HepG2 (cell line): ENCODE data around the gene CCDC57. TPM values are rescaled to one million over a fixed set of nuclear protein-coding genes. Genes with fewer than 3 reads are reported as not detected.

Experiments
- ATAC-seq: fragments of 200-7000 bp; cut with Tn5 transposase; 3 replicates; pipeline ENCODE4 v1.9.1; 2020; ENCODE audit warnings: mild to moderate bottlenecking, moderate library complexity
- BruUV-seq: library from RNA; stranded (reverse); fragments of 400-500 nt; replicated peaks from 2 replicates; lab custom pipeline; 2021; lab: Mats Ljungman, UMichigan
- CTCF ChIA-PET: fragments of 300-600 bp; formaldehyde crosslinking; extraction: SDS; loops from one replicate; lab custom pipeline; 2021; ENCODE audit warnings: low total read pairs, inconsistent platforms, low intra/inter-chr PET ratio; lab: Yijun Ruan, JAX
- POLR2A ChIA-PET: fragments of 350-600 bp; sonication (Branson Sonifier 250); formaldehyde crosslinking; loops from one replicate; lab custom pipeline; 2020; ENCODE audit warnings: antibody characterized with exemption, inconsistent platforms; lab: Yijun Ruan, JAX
- DNase-seq: peaks from one replicate; pipeline ENCODE4 v3.0.0-alpha.2; 2015; ENCODE audit warnings: low spot score
- FAIRE-seq: peaks from 3 replicates; lab custom pipeline; 2011; peaks lifted over from hg19 to GRCh38; lab: Jason Lieb, UNC
- H2AFZ ChIP-seq: one replicate; pipeline ENCODE4 v1.6.1; 2011; ENCODE audit warnings: low read length, inconsistent platforms
- H3K27ac ChIP-seq: fragments of 300-600 bp; 3 replicates; pipeline ENCODE4 v1.8.0; 2011; ENCODE audit warnings: mixed run types, mild to moderate bottlenecking, mixed read lengths, low read length, inconsistent platforms; ENCODE audit not compliant: insufficient read depth; ENCODE audit errors: extremely low read length
- H3K27me3 ChIP-seq, 2 experiments: fragments of 200-600 bp in 1 of 2; 2 replicates in 1 of 2; 3 replicates in 1 of 2; pipeline versions ENCODE4 v1.6.0 to v1.8.0; 2011; ENCODE audit warnings: low read length in 2 of 2, mild to moderate bottlenecking in 2 of 2, moderate library complexity in 2 of 2, inconsistent platforms in 1 of 2; ENCODE audit not compliant: insufficient read depth in 2 of 2, control insufficient read depth in 1 of 2
- H3K36me3 ChIP-seq, 2 experiments: fragments of 200-600 bp in 1 of 2; replicated peaks in 1 of 2; 2 replicates in 1 of 2; 3 replicates in 1 of 2; pipeline versions ENCODE4 v1.5.1 to v1.8.0; 2011; ENCODE audit warnings: low read length in 2 of 2, inconsistent platforms in 1 of 2; ENCODE audit not compliant: insufficient read depth in 2 of 2, control insufficient read depth in 1 of 2
- H3K4me1 ChIP-seq: 2 replicates; pipeline ENCODE4 v1.5.1; 2012; ENCODE audit warnings: low read length, inconsistent platforms; ENCODE audit not compliant: insufficient read depth
- H3K4me2 ChIP-seq: 2 replicates; pipeline ENCODE4 v1.6.0; 2011; ENCODE audit warnings: low read depth, low read length, inconsistent platforms
- H3K4me3 ChIP-seq, 3 experiments: fragments of 200-600 bp in 1 of 3; sonication (generic), shearing (Covaris generic) in 1 of 3; replicated peaks in 1 of 3; 2 replicates each; pipeline ENCODE4 v1.5.1; 2011 to 2016; ENCODE audit warnings: low read length in 3 of 3, inconsistent platforms in 2 of 3, low read depth in 2 of 3, mild to moderate bottlenecking in 2 of 3, control low read depth in 1 of 3, mixed read lengths in 1 of 3; ENCODE audit not compliant: insufficient read depth in 1 of 3
- H3K79me2 ChIP-seq: one replicate; pipeline ENCODE4 v1.6.1; 2011; ENCODE audit warnings: low read length, inconsistent platforms; ENCODE audit not compliant: insufficient read depth
- H3K9ac ChIP-seq: 2 replicates; pipeline ENCODE4 v1.6.0; 2011; ENCODE audit warnings: mild to moderate bottlenecking, low read depth, low read length, inconsistent platforms; ENCODE audit not compliant: insufficient read depth
- H3K9me3 ChIP-seq: 2 replicates; pipeline ENCODE4 v1.5.1; 2012; ENCODE audit warnings: mild to moderate bottlenecking, low read length
- H4K20me1 ChIP-seq: 2 replicates; pipeline ENCODE4 v1.6.0; 2011; ENCODE audit warnings: inconsistent platforms, mild to moderate bottlenecking, low read length, moderate library complexity; ENCODE audit not compliant: insufficient read depth
- ARHGAP35 ChIP-seq: sonication (generic); formaldehyde crosslinking; IDR thresholded peaks from 2 replicates; pipeline ENCODE4 v1.9.0; 2022; ENCODE audit warnings: mild to moderate bottlenecking, inconsistent platforms, moderate library complexity, missing genetic modification reagents, borderline replicate concordance
- ATF7 ChIP-seq, 2 experiments: fragments of 450-650 bp in 1 of 2; sonication (generic) in 1 of 2; formaldehyde crosslinking in 1 of 2; IDR thresholded peaks; 2 replicates each; pipeline versions ENCODE4 v1.4.0 to v1.6.1; 2016 to 2020; ENCODE audit warnings: antibody characterized with exemption in 1 of 2, mild to moderate bottlenecking in 1 of 2, missing genetic modification reagents in 1 of 2
- FLYWCH1 ChIP-seq: sonication (generic); formaldehyde crosslinking; IDR thresholded peaks from 2 replicates; pipeline ENCODE4 v1.8.1; 2023; ENCODE audit warnings: mild to moderate bottlenecking, missing genetic modification reagents
- HES4 ChIP-seq: sonication (generic); formaldehyde crosslinking; IDR thresholded peaks from 2 replicates; pipeline ENCODE4 v1.9.0; 2021; ENCODE audit warnings: mild to moderate bottlenecking, missing genetic modification reagents, borderline replicate concordance
- MAF1 ChIP-seq: sonication (generic); formaldehyde crosslinking; IDR thresholded peaks from 2 replicates; pipeline ENCODE4 v1.5.0; 2020; ENCODE audit warnings: missing genetic modification reagents, borderline replicate concordance
- MBD4 ChIP-seq: IDR thresholded peaks from 2 replicates; pipeline ENCODE4 v1.6.1; 2012; ENCODE audit warnings: low read length, inconsistent platforms, borderline replicate concordance
- NFKB2 ChIP-seq: sonication (generic); formaldehyde crosslinking; IDR thresholded peaks from 2 replicates; pipeline ENCODE4 v1.4.0; 2020; ENCODE audit warnings: missing genetic modification reagents, borderline replicate concordance
- SP140L ChIP-seq: sonication (generic); formaldehyde crosslinking; IDR thresholded peaks from 2 replicates; pipeline ENCODE4 v1.4.0; 2020; ENCODE audit warnings: missing genetic modification reagents, borderline replicate concordance
- TRIM24 ChIP-seq: sonication (generic); formaldehyde crosslinking; IDR thresholded peaks from 2 replicates; pipeline ENCODE4 v1.8.0; 2022; ENCODE audit warnings: mild to moderate bottlenecking, missing genetic modification reagents
- ZBTB7A ChIP-seq: sonication (generic); formaldehyde crosslinking; IDR thresholded peaks from 2 replicates; pipeline ENCODE4 v1.8.0; 2022; ENCODE audit warnings: mild to moderate bottlenecking, missing genetic modification reagents
- ZFP36L2 ChIP-seq: sonication (generic); formaldehyde crosslinking; IDR thresholded peaks from 2 replicates; pipeline ENCODE4 v1.4.0; 2020; ENCODE audit warnings: missing genetic modification reagents
- ZFP90 ChIP-seq: sonication (generic); formaldehyde crosslinking; IDR thresholded peaks from 2 replicates; pipeline ENCODE4 v1.8.0; 2022; ENCODE audit warnings: missing genetic modification reagents, mild to moderate bottlenecking, inconsistent platforms, borderline replicate concordance
- ZNF101 ChIP-seq: sonication (generic); formaldehyde crosslinking; IDR thresholded peaks from 2 replicates; pipeline ENCODE4 v1.4.0; 2020; ENCODE audit warnings: mild to moderate bottlenecking, low read depth, missing genetic modification reagents, borderline replicate concordance
- ZNF224 ChIP-seq: sonication (generic); formaldehyde crosslinking; IDR thresholded peaks from 2 replicates; pipeline ENCODE4 v1.5.0; 2020; ENCODE audit warnings: mild to moderate bottlenecking, missing genetic modification reagents
- ZNF33B ChIP-seq: sonication (generic); formaldehyde crosslinking; IDR thresholded peaks from 2 replicates; pipeline ENCODE4 v1.5.1; 2020; ENCODE audit warnings: mild to moderate bottlenecking, missing genetic modification reagents
- ZNF674 ChIP-seq: sonication (generic); formaldehyde crosslinking; IDR thresholded peaks from 2 replicates; pipeline ENCODE4 v1.5.0; 2020; ENCODE audit warnings: low read depth, mild to moderate bottlenecking, missing genetic modification reagents
- ZNF724P ChIP-seq: sonication (generic); formaldehyde crosslinking; IDR thresholded peaks from 2 replicates; pipeline ENCODE4 v1.8.0; 2022; ENCODE audit warnings: missing genetic modification reagents, borderline replicate concordance
- WGBS: methylation state at CpG from one replicate; pipeline ENCODE4 v1.1.6; 2017; ENCODE audit warnings: low lambda C conversion rate; 5-methylcytosine and 5-hydroxymethylcytosine counted together
- in situ Hi-C: cut with HindIII; loops from 2 replicates; pipeline ENCODE4 v1.10.0; 2017; ENCODE audit warnings: low pct_unique_long_range_greater_than_20kb; ENCODE audit not compliant: extremely low pct_ligation_motif_present
- intact Hi-C: fragments of 100-400 bp; cut with micrococcal nuclease; formaldehyde crosslinking; loops from one replicate; pipeline ENCODE4 v1.10.0; 2022; ENCODE audit not compliant: unreplicated experiment
- polyA plus RNA-seq, 8 experiments: library from polyadenylated mRNA; depleted of rRNA in 3 of 8; stranded (reverse) in 7 of 8; unstranded in 1 of 8; fragments of >200 nt; fragmentation: Illumina TruSeq in 4 of 8; extraction: Trizol in 4 of 8; gene quantifications; 2 replicates each; pipeline versions ENCODE4 v1.2.1 to v1.2.3, GENCODE V29; 2011 to 2016; ENCODE audit warnings: low read depth in 4 of 8, missing spikeins in 1 of 8, mixed read lengths in 1 of 8; ENCODE audit not compliant: insufficient read depth in 1 of 8
- total RNA-seq, 5 experiments: library from RNA; depleted of rRNA; stranded (reverse); fragments of >200 nt; fragmentation: Illumina TruSeq; extraction: Trizol; gene quantifications; 2 replicates each; pipeline ENCODE4 v1.2.3, GENCODE V29; 2016; ENCODE audit warnings: low read depth in 1 of 5
- TF ChIP-seq, protein P1 (sequence below): sonication (generic); formaldehyde crosslinking; IDR thresholded peaks from 2 replicates; pipeline ENCODE4 v1.8.1; 2022; ENCODE audit warnings: low read depth, mild to moderate bottlenecking, missing genetic modification reagents
- TF ChIP-seq, protein P2 (sequence below): sonication (generic); formaldehyde crosslinking; IDR thresholded peaks from 2 replicates; pipeline ENCODE4 v1.4.0; 2020; ENCODE audit warnings: missing genetic modification reagents; ENCODE audit errors: not compliant biosample characterization

CCDC57 gene
- total and polyA plus RNA-seq, 2 of the 13 experiments (the other 11 are each of a cell fraction or from before 2014, with no cell fraction given): 59.3 to 59.9 TPM

DNA sequence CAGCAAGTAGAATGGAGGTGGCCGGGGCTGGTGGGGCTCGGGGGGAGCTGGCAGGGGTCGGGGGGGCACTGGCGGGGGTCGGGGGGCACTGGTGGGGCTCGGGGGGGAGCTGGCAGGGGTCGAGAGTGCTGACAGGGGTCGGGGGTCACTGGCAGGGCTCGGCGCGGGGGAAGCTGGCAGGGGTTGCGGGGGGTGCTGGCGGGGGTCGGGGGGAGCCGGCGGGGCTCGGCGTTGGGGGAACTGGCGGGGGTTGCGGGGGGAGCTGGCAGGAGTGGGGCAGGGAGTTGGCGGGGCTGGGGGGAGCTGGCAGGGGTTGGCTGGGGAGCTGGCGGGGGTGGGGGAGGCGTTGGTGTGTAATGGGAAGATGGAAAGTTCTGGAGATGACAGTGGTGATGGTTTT is 25.1 kb downstream of the CCDC57 start:
- FAIRE-seq: no peak
- no peak overlapping the region for H3K4me3 ChIP-seq
- no peak overlapping the region for H2AFZ ChIP-seq
- in situ Hi-C loops: no loop called here
- ChIA-PET CTCF (no interaction called here), POLR2A (interaction anchor here (1.1 kb wide), 1 partner anchor 18 kb away, joined by 3 read pairs; no protein-coding TSS in a partner anchor)
- no peak for ATAC-seq
- peaks cover 8% of the 10 kb centered on the region for H3K4me1 ChIP-seq
- no peak overlapping the region for H3K4me2 ChIP-seq
- no peaks in the 10 kb centered on the region for H3K9me3 ChIP-seq
- TF ChIP-seq ZNF101 (CRISPR knock-in tag) (no peak), TRIM24 (CRISPR knock-in tag) (no peak), ZNF724P (CRISPR knock-in tag) (no peak), ATF7 (IDR thresholded peaks at IDR 0.05) (no peak), ATF7 (CRISPR knock-in tag; IDR thresholded peaks at IDR 0.05) (no peak), ZFP90 (CRISPR knock-in tag) (no peak), SP140L (CRISPR knock-in tag) (no peak), MAF1 (CRISPR knock-in tag) (no peak), NFKB2 (CRISPR knock-in tag) (no peak), ZBTB7A (CRISPR knock-in tag) (no peak), FLYWCH1 (CRISPR knock-in tag) (no peak), ZNF224 (CRISPR knock-in tag) (no peak), ZNF33B (CRISPR knock-in tag) (no peak), ZNF674 (CRISPR knock-in tag) (no peak), MBD4 (no peak), ARHGAP35 (CRISPR knock-in tag) (no peak), ZFP36L2 (no peak), HES4 (CRISPR knock-in tag) (no peak)
- TF ChIP-seq, protein P1, sequence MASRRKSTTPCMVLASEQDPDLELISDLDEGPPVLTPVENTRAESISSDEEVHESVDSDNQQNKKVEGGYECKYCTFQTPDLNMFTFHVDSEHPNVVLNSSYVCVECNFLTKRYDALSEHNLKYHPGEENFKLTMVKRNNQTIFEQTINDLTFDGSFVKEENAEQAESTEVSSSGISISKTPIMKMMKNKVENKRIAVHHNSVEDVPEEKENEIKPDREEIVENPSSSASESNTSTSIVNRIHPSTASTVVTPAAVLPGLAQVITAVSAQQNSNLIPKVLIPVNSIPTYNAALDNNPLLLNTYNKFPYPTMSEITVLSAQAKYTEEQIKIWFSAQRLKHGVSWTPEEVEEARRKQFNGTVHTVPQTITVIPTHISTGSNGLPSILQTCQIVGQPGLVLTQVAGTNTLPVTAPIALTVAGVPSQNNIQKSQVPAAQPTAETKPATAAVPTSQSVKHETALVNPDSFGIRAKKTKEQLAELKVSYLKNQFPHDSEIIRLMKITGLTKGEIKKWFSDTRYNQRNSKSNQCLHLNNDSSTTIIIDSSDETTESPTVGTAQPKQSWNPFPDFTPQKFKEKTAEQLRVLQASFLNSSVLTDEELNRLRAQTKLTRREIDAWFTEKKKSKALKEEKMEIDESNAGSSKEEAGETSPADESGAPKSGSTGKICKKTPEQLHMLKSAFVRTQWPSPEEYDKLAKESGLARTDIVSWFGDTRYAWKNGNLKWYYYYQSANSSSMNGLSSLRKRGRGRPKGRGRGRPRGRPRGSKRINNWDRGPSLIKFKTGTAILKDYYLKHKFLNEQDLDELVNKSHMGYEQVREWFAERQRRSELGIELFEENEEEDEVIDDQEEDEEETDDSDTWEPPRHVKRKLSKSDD (CRISPR knock-in tag): no peak
- TF ChIP-seq, protein P2, sequence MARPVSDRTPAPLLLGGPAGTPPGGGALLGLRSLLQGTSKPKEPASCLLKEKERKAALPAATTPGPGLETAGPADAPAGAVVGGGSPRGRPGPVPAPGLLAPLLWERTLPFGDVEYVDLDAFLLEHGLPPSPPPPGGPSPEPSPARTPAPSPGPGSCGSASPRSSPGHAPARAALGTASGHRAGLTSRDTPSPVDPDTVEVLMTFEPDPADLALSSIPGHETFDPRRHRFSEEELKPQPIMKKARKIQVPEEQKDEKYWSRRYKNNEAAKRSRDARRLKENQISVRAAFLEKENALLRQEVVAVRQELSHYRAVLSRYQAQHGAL (CRISPR knock-in tag): no peak
- TF ChIP-seq, all 625 proteins: peak for 0
- WGBS: 99% methylated on average over 23 of the region's 23 CpGs
- H4K20me1 ChIP-seq: no peaks in the 10 kb centered on the region
- no peak for DNase-seq
- H3K36me3 ChIP-seq: peaks cover 7 to 25% of the 10 kb centered on the region in 2 experiments
- intact Hi-C loops: no loop called here
- BruUV-seq: no TSS peak
- H3K27ac ChIP-seq: no peak overlapping the region
- no peak overlapping the region for H3K9ac ChIP-seq
- no peaks in the 10 kb centered on the region for H3K27me3 ChIP-seq
- H3K79me2 ChIP-seq: no peaks in the 10 kb centered on the region
